DOHH2 (cell line): ENCODE data around the gene CAPN7.

Experiments used
- H3F3A ChIP-seq: fragments of 200-600 bp; sonication (generic), shearing (Covaris generic); 2 replicates; pipeline ENCODE4 v1.6.0; 2016; ENCODE audit warnings: antibody characterized with exemption, mild to moderate bottlenecking; ENCODE audit not compliant: control insufficient read depth, insufficient read depth
- H3K27ac ChIP-seq: fragments of 200-600 bp; sonication (generic); 2 replicates; pipeline ENCODE4 v1.5.1; 2014; ENCODE audit warnings: low read depth, mild to moderate bottlenecking, low read length, moderate library complexity
- H3K27me3 ChIP-seq: fragments of 200-600 bp; sonication (generic); 2 replicates; pipeline ENCODE4 v1.6.1; 2014; ENCODE audit warnings: mild to moderate bottlenecking, low read length, mixed read lengths; ENCODE audit not compliant: control insufficient read depth
- H3K36me3 ChIP-seq: fragments of 200-600 bp; sonication (generic); 2 replicates; pipeline ENCODE4 v1.6.1; 2014; ENCODE audit warnings: mild to moderate bottlenecking, low read length, moderate library complexity, mixed read lengths; ENCODE audit not compliant: control insufficient read depth
- H3K4me1 ChIP-seq: fragments of 200-600 bp; sonication (generic); 2 replicates; pipeline ENCODE4 v1.6.1; 2014; ENCODE audit warnings: mild to moderate bottlenecking, low read length, mixed read lengths; ENCODE audit not compliant: control insufficient read depth
- H3K4me2 ChIP-seq: fragments of 200-600 bp; sonication (generic); 2 replicates; pipeline ENCODE4 v1.6.0; 2014; ENCODE audit warnings: mild to moderate bottlenecking, low read length, moderate library complexity
- H3K4me3 ChIP-seq: fragments of 200-600 bp; sonication (generic); 2 replicates; pipeline ENCODE4 v1.5.1; 2014; ENCODE audit warnings: mild to moderate bottlenecking, low read length, mixed read lengths
- H3K79me2 ChIP-seq: fragments of 200-600 bp; sonication (generic); 2 replicates; pipeline ENCODE4 v1.6.1; 2014; ENCODE audit warnings: mild to moderate bottlenecking, low read length, mixed read lengths; ENCODE audit not compliant: control insufficient read depth
- H3K9me2 ChIP-seq: fragments of 200-600 bp; sonication (generic); replicated peaks from 2 replicates; pipeline ENCODE4 v1.6.1; 2014; ENCODE audit warnings: mild to moderate bottlenecking, low read length, mixed read lengths; ENCODE audit not compliant: control insufficient read depth
- H3K9me3 ChIP-seq: fragments of 200-600 bp; sonication (generic); 2 replicates; pipeline ENCODE4 v1.6.1; 2014; ENCODE audit warnings: antibody characterized with exemption, low read length, mixed read lengths; ENCODE audit not compliant: control insufficient read depth, insufficient read depth
- H4K20me1 ChIP-seq: fragments of 200-600 bp; sonication (generic); 2 replicates; pipeline ENCODE4 v1.6.0; 2014; ENCODE audit warnings: low read depth, mild to moderate bottlenecking, antibody characterized with exemption, low read length, moderate library complexity; ENCODE audit not compliant: control insufficient read depth, insufficient read depth
- CTCF ChIP-seq: fragments of 200-600 bp; sonication (generic); IDR thresholded peaks from one replicate; pipeline ENCODE4 v1.5.1; 2014; ENCODE audit warnings: antibody characterized with exemption, mild to moderate bottlenecking, low read depth, low read length; ENCODE audit not compliant: poor library complexity, severe bottlenecking
- EZH2phosphoT487 ChIP-seq: fragments of 200-600 bp; sonication (generic); IDR thresholded peaks from 2 replicates; pipeline ENCODE4 v1.6.1; 2017; ENCODE audit warnings: borderline replicate concordance, mild to moderate bottlenecking, antibody characterized with exemption, low read length, moderate library complexity, mixed read lengths

CAPN7 gene

GRCh38 chr3:15241341-15241740 is 35.3 kb downstream of the CAPN7 start:
- Histone ChIP-seq H3K4me2 (no peak overlapping the region), H3K27ac (no peak overlapping the region)

GRCh38 chr3:15243822-15244482 is 37.9 kb downstream of the CAPN7 start:
- Histone ChIP-seq H3K79me2 (no peaks in the 10 kb centered on the region), H3K4me1 (no peaks in the 10 kb centered on the region), H3K27ac (no peak overlapping the region), H3K27me3 (no peaks in the 10 kb centered on the region), H3K36me3 (peaks cover 90% of the 10 kb centered on the region), H4K20me1 (no peaks in the 10 kb centered on the region), H3K9me2 (no peaks in the 10 kb centered on the region), H3K9me3 (no peaks in the 10 kb centered on the region), H3K4me2 (no peak overlapping the region), H3F3A (peaks cover 13% of the 10 kb centered on the region; the same call in 1 of the 2 replicates), H3K4me3 (no peak overlapping the region)
- TF ChIP-seq CTCF: no peak
- TF ChIP-seq EZH2phosphoT487: no peak

More at GRCh38 chr3:15241341-15241740, 35.3 kb downstream of the CAPN7 start:
- Histone ChIP-seq H3K9me3 (no peaks in the 10 kb centered on the region), H3K9me2 (no peaks in the 10 kb centered on the region), H3K27me3 (no peaks in the 10 kb centered on the region), H4K20me1 (no peaks in the 10 kb centered on the region), H3K79me2 (no peaks in the 10 kb centered on the region), H3K4me3 (no peak overlapping the region), H3F3A (peaks cover 17% of the 10 kb centered on the region), H3K4me1 (no peaks in the 10 kb centered on the region), H3K36me3 (peaks cover 83% of the 10 kb centered on the region)
- TF ChIP-seq CTCF (peak; percentile 61), EZH2phosphoT487 (no peak)

GRCh38 chr3:15246186-15246585 is 40.1 kb downstream of the CAPN7 start:
- Histone ChIP-seq H3K4me1 (no peaks in the 10 kb centered on the region), H3K9me3 (no peaks in the 10 kb centered on the region), H3F3A (peaks cover 12% of the 10 kb centered on the region), H3K9me2 (no peaks in the 10 kb centered on the region), H3K4me3 (no peak overlapping the region), H4K20me1 (no peaks in the 10 kb centered on the region), H3K4me2 (no peak overlapping the region), H3K27me3 (no peaks in the 10 kb centered on the region), H3K27ac (no peak overlapping the region), H3K79me2 (no peaks in the 10 kb centered on the region), H3K36me3 (peaks cover 87% of the 10 kb centered on the region)
- TF ChIP-seq EZH2phosphoT487 (no peak), CTCF (no peak)
